T-helper 22 cell (primary cell): ENCODE data around the gene ZNF554.
"Not testable (repeated sequence)": the region's sequence is repeated elsewhere in the genome, so short reads cannot be mapped to it uniquely, and the experiment has no call there.

Experiments used
- DNase-seq: peaks from one replicate; pipeline ENCODE4 v3.0.0-alpha.2; 2020; ENCODE audit warnings: low read depth

ZNF554 gene

DNA sequence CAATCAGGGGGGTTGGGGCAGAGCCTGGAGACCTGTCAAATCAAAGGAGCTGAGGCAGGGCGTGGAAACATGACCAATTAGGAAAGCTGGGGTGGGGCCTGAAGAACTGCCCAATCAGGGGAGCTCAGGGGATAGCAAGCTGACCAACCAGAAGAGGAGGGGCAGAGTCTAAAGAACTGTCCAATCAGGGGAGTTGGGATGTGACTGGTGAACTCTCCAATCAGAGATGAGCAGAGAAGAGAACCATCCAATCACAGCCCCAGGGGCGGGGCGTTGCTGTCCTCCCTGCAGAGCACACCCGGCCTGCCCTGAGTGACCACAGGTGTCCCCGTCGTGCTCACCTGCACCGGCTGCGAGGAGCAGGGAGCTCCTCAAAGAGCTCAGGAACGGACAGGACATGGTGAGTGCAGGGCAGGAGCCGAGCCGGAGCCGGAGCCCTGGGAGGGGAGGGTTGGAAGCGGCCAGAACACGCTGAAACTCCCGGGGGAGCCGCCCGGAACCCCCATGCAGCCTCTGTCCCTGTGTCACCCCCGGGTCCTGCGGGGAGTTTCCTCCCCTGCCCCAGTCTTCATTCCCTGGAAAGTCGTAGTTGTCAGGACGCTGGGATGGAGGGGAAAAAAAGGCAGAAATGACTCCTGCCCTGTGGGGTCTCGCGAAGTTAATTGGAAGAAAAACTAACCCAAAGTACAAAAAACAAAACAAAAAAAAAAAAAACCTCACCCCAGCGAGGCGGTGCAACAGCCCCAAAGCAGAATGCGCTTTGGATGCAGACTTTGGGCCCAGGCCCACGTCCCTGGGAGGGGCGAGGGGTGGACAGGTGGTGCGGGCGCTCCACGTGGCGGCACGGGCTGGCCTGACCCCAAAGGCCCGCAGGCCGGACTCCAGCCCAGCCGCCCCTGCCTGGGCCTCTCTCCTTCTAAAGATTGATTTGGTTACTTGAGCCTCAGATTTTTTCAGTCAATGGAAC lies 47.6 kb downstream of the ZNF554 start, which contains the start of gene ZNF556:
TSS of gene ZNF556 (plus strand) at position 311 of the 967 bp plus-strand sequence. CDS start at position 398, 87 bp downstream.
- no peak for DNase-seq

- no peak for DNase-seq
Observed at GRCh38 chr19:2869618-2870017, 50.0 kb downstream of the ZNF554 start.

DNA sequence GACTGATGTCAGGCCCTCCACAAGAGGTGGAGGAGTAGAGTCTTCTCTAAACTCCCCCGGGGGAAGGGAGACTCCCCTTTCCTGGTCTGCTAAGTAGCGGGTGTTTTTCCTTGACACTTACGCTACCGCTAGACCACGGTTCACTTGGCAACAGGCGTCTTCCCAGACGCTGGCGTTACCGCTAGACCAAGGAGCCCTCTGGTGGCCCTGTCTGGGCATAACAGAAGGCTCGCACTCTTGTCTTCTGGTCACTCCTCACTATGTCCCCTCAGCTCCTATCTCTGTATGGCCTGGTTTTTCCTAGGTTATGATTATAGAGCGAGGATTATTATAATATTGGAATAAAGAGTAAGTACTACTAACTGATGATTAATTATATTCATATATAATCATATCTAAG lies 52.5 kb downstream of the ZNF554 start:
- not testable (repeated sequence) for DNase-seq

GRCh38 chr19:2877398-2878331 lies 58.0 kb downstream of the ZNF554 start:
- no peak for DNase-seq

GRCh38 chr19:2883686-2884439 lies 64.2 kb downstream of the ZNF554 start:
- DNase-seq: no peak

GRCh38 chr19:2885736-2886135 lies 66.1 kb downstream of the ZNF554 start:
- no peak for DNase-seq
